H1 (cell line): ENCODE data around the gene C20orf173. TPM values are rescaled to one million over a fixed set of nuclear protein-coding genes. Genes with fewer than 3 reads are reported as not detected.

Experiments
- CTCF ChIA-PET: fragments of 300-600 bp; sonication (Branson Sonifier 250); formaldehyde crosslinking; loops from one replicate; lab custom pipeline; 2021; ENCODE audit not compliant: partially characterized antibody; lab: Charles Lee
- POLR2A ChIA-PET: fragments of 300-600 bp; sonication (Branson Sonifier 250); formaldehyde crosslinking; loops from one replicate; lab custom pipeline; 2021; ENCODE audit warnings: inconsistent platforms; ENCODE audit not compliant: partially characterized antibody; lab: Charles Lee
- DNase-seq, 2 experiments: peaks; one replicate each; pipeline versions ENCODE4 v3.0.0 to v3.0.0-alpha.2; 2010 to 2022; ENCODE audit warnings: low spot score in 2 of 2, low read depth in 1 of 2, mixed read lengths in 1 of 2
- FAIRE-seq: peaks from 2 replicates; lab custom pipeline; 2011; peaks lifted over from hg19 to GRCh38; lab: Jason Lieb, UNC
- H2AFZ ChIP-seq: 2 replicates; pipeline ENCODE4 v1.8.1; 2012; ENCODE audit warnings: low read length, inconsistent platforms
- H2AK5ac ChIP-seq: 2 replicates; pipeline ENCODE4 v1.6.1; 2013; ENCODE audit warnings: low read depth, low read length
- H2BK120ac ChIP-seq: replicated peaks from 2 replicates; pipeline ENCODE3; 2013; ENCODE audit warnings: low read depth, low read length, inconsistent platforms
- H2BK12ac ChIP-seq: 2 replicates; pipeline ENCODE4 v1.6.1; 2013; ENCODE audit warnings: low read depth, low read length
- H2BK15ac ChIP-seq: 2 replicates; pipeline ENCODE4 v1.6.1; 2013; ENCODE audit warnings: low read length
- H2BK20ac ChIP-seq: 2 replicates; pipeline ENCODE4 v1.6.1; 2013; ENCODE audit warnings: low read length
- H2BK5ac ChIP-seq: 2 replicates; pipeline ENCODE4 v1.6.1; 2013; ENCODE audit warnings: low read depth, low read length
- H3K14ac ChIP-seq: 2 replicates; pipeline ENCODE4 v1.6.1; 2013; ENCODE audit warnings: inconsistent platforms; ENCODE audit not compliant: insufficient read length
- H3K18ac ChIP-seq: 2 replicates; pipeline ENCODE4 v1.6.1; 2013; ENCODE audit warnings: low read length; ENCODE audit errors: extremely low read depth
- H3K23ac ChIP-seq: 2 replicates; pipeline ENCODE4 v1.6.1; 2013; ENCODE audit warnings: inconsistent platforms; ENCODE audit not compliant: insufficient read length
- H3K23me2 ChIP-seq: 2 replicates; pipeline ENCODE4 v1.6.1; 2013; ENCODE audit warnings: low read depth, low read length
- H3K27ac ChIP-seq: 2 replicates; pipeline ENCODE4 v1.6.1; 2011; ENCODE audit warnings: low read depth, low read length, inconsistent platforms
- H3K27me3 ChIP-seq, 4 experiments: replicated peaks in 1 of 4; 1 replicate in 1 of 4; 2 replicates in 3 of 4; pipeline versions ENCODE4 v1.6.1 to v1.8.1; 2011 to 2013; ENCODE audit warnings: low read length in 3 of 4, mild to moderate bottlenecking in 3 of 4, inconsistent platforms in 2 of 4, mixed read lengths in 2 of 4, moderate library complexity in 1 of 4; ENCODE audit not compliant: control insufficient read depth in 3 of 4, insufficient read depth in 3 of 4; ENCODE audit errors: extremely low read depth in 1 of 4
- H3K36me3 ChIP-seq, 4 experiments: 2 replicates each; pipeline versions ENCODE4 v1.6.1 to v1.8.1; 2011 to 2013; ENCODE audit warnings: mild to moderate bottlenecking in 4 of 4, low read length in 3 of 4, moderate library complexity in 2 of 4, control low read depth in 1 of 4, inconsistent platforms in 1 of 4; ENCODE audit not compliant: insufficient read depth in 4 of 4, control insufficient read depth in 2 of 4
- H3K4ac ChIP-seq: replicated peaks from 2 replicates; pipeline ENCODE3; 2013; ENCODE audit warnings: low read length, low read depth, mixed read lengths, inconsistent platforms; ENCODE audit not compliant: insufficient read length
- H3K4me1 ChIP-seq, 4 experiments: replicated peaks in 1 of 4; 1 replicate in 1 of 4; 2 replicates in 3 of 4; pipeline versions ENCODE4 v1.6.1 to v1.8.1; 2011 to 2013; ENCODE audit warnings: low read length in 3 of 4, inconsistent platforms in 2 of 4, mixed read lengths in 1 of 4; ENCODE audit not compliant: insufficient read depth in 4 of 4, control insufficient read depth in 3 of 4
- H3K4me2 ChIP-seq, 2 experiments: 2 replicates each; pipeline versions ENCODE4 v1.6.1 to v1.8.1; 2011 to 2013; ENCODE audit warnings: low read depth in 2 of 2, low read length in 2 of 2, control low read depth in 1 of 2, inconsistent platforms in 1 of 2, mild to moderate bottlenecking in 1 of 2; ENCODE audit not compliant: insufficient read depth in 1 of 2
- H3K4me3 ChIP-seq, 4 experiments: fragments of 200-600, 300-600 bp in 1 of 4; sonication (generic), shearing (Covaris generic), sonication (Bioruptor Twin) in 1 of 4; 2 replicates each; pipeline versions ENCODE4 v1.5.1 to v1.8.1; 2011 to 2016; ENCODE audit warnings: low read length in 4 of 4, low read depth in 3 of 4, control low read depth in 2 of 4, inconsistent platforms in 2 of 4, mild to moderate bottlenecking in 2 of 4, mixed read lengths in 1 of 4, moderate library complexity in 1 of 4; ENCODE audit not compliant: insufficient read depth in 2 of 4; ENCODE audit errors: extremely low read depth in 1 of 4
- H3K56ac ChIP-seq: replicated peaks from 2 replicates; pipeline ENCODE3; 2013; ENCODE audit warnings: low read depth, mild to moderate bottlenecking, mixed read lengths, low read length, inconsistent platforms; ENCODE audit not compliant: insufficient read length
- H3K79me1 ChIP-seq: 2 replicates; pipeline ENCODE4 v1.6.1; 2013; ENCODE audit warnings: low read depth, low read length, control low read depth
- H3K79me2 ChIP-seq, 2 experiments: 2 replicates each; pipeline versions ENCODE4 v1.6.1 to v1.8.1; 2012 to 2013; ENCODE audit warnings: low read length in 2 of 2, mild to moderate bottlenecking in 2 of 2, inconsistent platforms in 1 of 2; ENCODE audit not compliant: insufficient read depth in 2 of 2, control insufficient read depth in 1 of 2
- H3K9ac ChIP-seq, 4 experiments: replicated peaks in 1 of 4; 1 replicate in 1 of 4; 2 replicates in 3 of 4; pipeline versions ENCODE4 v1.6.1 to v1.8.1; 2011 to 2013; ENCODE audit warnings: low read depth in 3 of 4, low read length in 3 of 4, control low read depth in 2 of 4, mild to moderate bottlenecking in 2 of 4, moderate library complexity in 2 of 4, inconsistent platforms in 1 of 4; ENCODE audit errors: extremely low read depth in 1 of 4
- H3K9me3 ChIP-seq, 2 experiments: 2 replicates each; pipeline versions ENCODE4 v1.6.1 to v1.8.1; 2012 to 2013; ENCODE audit warnings: mild to moderate bottlenecking in 2 of 2, moderate library complexity in 2 of 2, control low read depth in 1 of 2, inconsistent platforms in 1 of 2, low read depth in 1 of 2, low read length in 1 of 2, mixed read lengths in 1 of 2; ENCODE audit not compliant: insufficient read depth in 2 of 2
- H4K20me1 ChIP-seq, 2 experiments: replicated peaks in 1 of 2; 2 replicates each; pipeline versions ENCODE3 to v1.8.1; 2011 to 2013; ENCODE audit warnings: inconsistent platforms in 2 of 2, low read length in 2 of 2, mild to moderate bottlenecking in 1 of 2; ENCODE audit not compliant: insufficient read depth in 2 of 2, control insufficient read depth in 1 of 2
- H4K5ac ChIP-seq: 2 replicates; pipeline ENCODE4 v1.6.1; 2013; ENCODE audit warnings: low read length, low read depth, mixed read lengths, inconsistent platforms; ENCODE audit not compliant: insufficient read length
- H4K8ac ChIP-seq: 2 replicates; pipeline ENCODE4 v1.8.0; 2013; ENCODE audit warnings: mild to moderate bottlenecking, moderate library complexity, low read length, inconsistent platforms; ENCODE audit not compliant: insufficient read depth; ENCODE audit errors: extremely low read depth
- H4K91ac ChIP-seq: replicated peaks from 2 replicates; pipeline ENCODE3; 2013; ENCODE audit warnings: low read length, mixed read lengths, inconsistent platforms; ENCODE audit not compliant: insufficient read length
- SIX5 ChIP-seq: IDR thresholded peaks from 2 replicates; pipeline ENCODE4 v1.6.1; 2011; ENCODE audit warnings: mild to moderate bottlenecking, low read depth, low read length
- WGBS, 2 experiments: shearing (Covaris generic) in 1 of 2; methylation state at CpG; one replicate each; pipeline versions ENCODE4 v1.1.6 to v1.1.7; 2013 to 2015; ENCODE audit warnings: low lambda C conversion rate in 2 of 2, mixed read lengths in 2 of 2, inconsistent platforms in 1 of 2, low coverage in 1 of 2, missing lambda C conversion rate in 1 of 2; ENCODE audit not compliant: insufficient replicate concordance in 2 of 2, insufficient coverage in 1 of 2, insufficient read length in 1 of 2; ENCODE audit errors: extremely low coverage in 1 of 2, missing lambda C conversion rate in 1 of 2; 5-methylcytosine and 5-hydroxymethylcytosine counted together
- polyA plus RNA-seq, 7 experiments: library from polyadenylated mRNA; depleted of rRNA in 3 of 7; stranded (reverse) in 5 of 7; unstranded in 2 of 7; fragments of >200 nt in 5 of 7; fragments of 200-250 nt in 2 of 7; gene quantifications; 1 replicate in 5 of 7; 2 replicates in 1 of 7; 4 replicates in 1 of 7; pipeline versions ENCODE4 v1.2.1 to v1.2.3, GENCODE V29; 2011 to 2013; ENCODE audit warnings: missing spikeins in 2 of 7, mixed read lengths in 2 of 7
- total RNA-seq: library from RNA; stranded (reverse); fragmentation: NEBNext Ultra II Directional; extraction: Animal tissue kit (Norgen Biotek cat#: 25700); gene quantifications from 2 replicates; pipeline ENCODE4 v1.2.1, GENCODE V29; 2021

Gene C20orf173
- total and polyA plus RNA-seq, 2 of the 8 experiments (the other 6 are each of a cell fraction or from before 2014, with no cell fraction given), result not detected

GRCh38 chr20:35527122-35527769, 2.2 kb downstream of the C20orf173 start:
- Histone ChIP-seq H3K4me3 (no peak overlapping the region), H2BK15ac (no peak overlapping the region), H3K23me2 (no peaks in the 10 kb centered on the region), H2BK120ac (no peak overlapping the region), H2AK5ac (no peak overlapping the region), H3K14ac (no peak overlapping the region), H3K79me1 (no peaks in the 10 kb centered on the region), H3K79me2 (no peaks in the 10 kb centered on the region), H3K4me2 (no peak overlapping the region), H3K36me3 (no peaks in the 10 kb centered on the region), H4K5ac (no peak overlapping the region), H4K8ac (no peak overlapping the region), H3K18ac (no peak overlapping the region), H3K23ac (no peak overlapping the region), H4K91ac (no peak overlapping the region), H3K27ac (no peak overlapping the region), H3K4ac (no peak overlapping the region), H4K20me1 (no peaks in the 10 kb centered on the region), H2AFZ (no peak overlapping the region), H3K56ac (no peak overlapping the region), H2BK5ac (no peak overlapping the region), H2BK12ac (no peak overlapping the region), H3K9ac (no peak overlapping the region), H3K9me3 (peaks cover 4 to 6% of the 10 kb centered on the region in 2 experiments; a peak in 2 of 4 replicates), H3K4me1 (no peaks in the 10 kb centered on the region), H2BK20ac (no peak overlapping the region), H3K27me3 (no peaks in the 10 kb centered on the region)
- ChIA-PET CTCF (interaction anchor here (0.7 to 1.4 kb wide), 3 partner anchors 9 to 96 kb away, joined by 3 to 4 read pairs (median 3); no protein-coding TSS in a partner anchor), POLR2A (interaction anchor here (2.6 kb wide), 1 partner anchor 14 kb away, joined by 9 read pairs; the partner anchor contains the start of gene ERGIC3)
- DNase-seq (no peak), FAIRE-seq (no peak)
- TF ChIP-seq SIX5, result no peak
- WGBS, 2 experiments, result 88% methylated on average over 12 of the region's 12 CpGs; no CpG with 5 or more reads in 1 of the 2 experiments
